NCI-H1105 treated with DMSO at 0.1 percent for 48 hours (cell line): ENCODE results near the gene BMP7.

ENCODE experiments used
- DNase-seq: peaks from one replicate; lab custom pipeline; 2025; lab: John Stamatoyannopoulos, UW

BMP7 gene

DNA sequence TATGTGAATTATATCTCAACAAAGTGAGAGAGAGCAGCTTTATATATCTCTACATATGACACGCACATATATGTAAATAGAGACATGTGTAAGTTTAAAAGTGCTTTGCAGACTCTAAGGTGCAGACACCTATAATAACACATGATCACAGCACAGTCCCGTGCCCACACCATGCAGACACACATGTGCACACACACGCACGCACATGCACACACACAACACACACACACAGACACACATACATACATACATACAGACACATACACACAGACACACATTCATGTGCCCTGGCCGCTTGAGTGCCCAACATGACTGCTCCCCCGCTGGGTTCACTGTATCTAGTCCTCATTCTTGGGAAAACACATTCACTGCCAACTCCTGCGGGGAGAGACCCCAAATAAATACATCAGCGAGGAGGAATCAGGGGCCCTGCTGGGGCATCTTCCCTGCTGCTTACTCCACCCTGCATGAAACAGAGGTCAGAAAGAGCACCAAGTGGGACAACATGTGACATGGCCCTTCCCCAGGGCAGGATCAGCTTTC is 121.3 kb downstream of the BMP7 start:
- no peak for DNase-seq

DNA sequence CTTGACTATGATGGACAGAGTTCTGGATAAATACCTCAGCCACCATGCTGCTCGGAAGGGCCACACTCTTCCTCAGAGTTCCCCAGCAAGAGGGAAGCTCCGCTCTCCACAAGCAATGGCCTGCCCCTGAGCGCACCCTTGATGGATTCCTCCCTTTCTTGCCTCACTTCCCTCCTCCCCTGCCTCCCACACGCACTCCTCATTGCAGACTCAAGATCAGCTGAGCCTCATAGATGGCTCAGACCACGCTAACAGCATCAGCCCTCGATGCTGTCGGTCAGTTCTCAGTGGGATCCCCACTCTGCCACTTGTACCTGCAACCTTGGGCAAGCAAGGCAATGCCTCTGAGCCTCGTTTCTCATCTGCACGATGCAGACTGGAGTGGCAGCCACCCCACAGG is 123.3 kb downstream of the BMP7 start:
- no peak for DNase-seq

DNA sequence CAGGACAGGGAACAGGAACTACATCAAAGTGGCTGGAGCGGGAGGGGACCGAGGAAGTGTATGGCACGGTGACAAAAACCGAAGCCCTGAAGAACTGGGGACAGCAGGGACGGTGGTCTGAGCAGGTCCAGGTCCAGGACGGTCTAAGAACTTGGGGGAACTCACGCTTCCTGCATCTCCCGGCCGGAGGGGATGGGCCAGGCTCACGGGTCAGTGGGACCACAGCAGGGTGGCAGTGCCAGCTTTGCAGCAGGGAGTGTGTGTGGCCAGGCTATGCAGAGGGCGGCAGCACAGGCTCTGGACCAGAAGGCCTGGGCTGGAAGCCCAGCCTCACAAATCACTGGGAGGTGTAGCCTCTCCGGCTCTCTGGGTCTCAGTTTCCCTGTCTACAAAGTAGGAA is 123.8 kb downstream of the BMP7 start:
- no peak for DNase-seq

DNA sequence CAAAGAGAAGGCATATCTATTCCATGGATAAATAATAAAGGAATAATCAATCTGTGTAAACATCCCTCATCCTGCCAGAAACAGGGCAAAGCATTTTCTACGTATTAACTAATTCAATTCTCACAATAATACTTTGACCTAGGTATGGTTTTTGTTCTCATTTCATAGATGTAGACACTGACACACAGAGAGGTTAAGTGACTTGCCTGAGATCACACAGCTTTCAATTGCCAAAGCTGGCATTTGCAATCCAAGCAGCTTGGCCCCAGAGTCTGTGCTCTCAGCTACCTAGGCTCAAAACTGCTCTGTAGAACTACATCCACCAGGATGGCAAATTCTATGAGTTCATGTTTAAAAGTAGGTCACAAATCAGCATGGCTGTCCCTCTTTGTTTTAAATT is 124.9 kb downstream of the BMP7 start:
- no peak for DNase-seq

DNA sequence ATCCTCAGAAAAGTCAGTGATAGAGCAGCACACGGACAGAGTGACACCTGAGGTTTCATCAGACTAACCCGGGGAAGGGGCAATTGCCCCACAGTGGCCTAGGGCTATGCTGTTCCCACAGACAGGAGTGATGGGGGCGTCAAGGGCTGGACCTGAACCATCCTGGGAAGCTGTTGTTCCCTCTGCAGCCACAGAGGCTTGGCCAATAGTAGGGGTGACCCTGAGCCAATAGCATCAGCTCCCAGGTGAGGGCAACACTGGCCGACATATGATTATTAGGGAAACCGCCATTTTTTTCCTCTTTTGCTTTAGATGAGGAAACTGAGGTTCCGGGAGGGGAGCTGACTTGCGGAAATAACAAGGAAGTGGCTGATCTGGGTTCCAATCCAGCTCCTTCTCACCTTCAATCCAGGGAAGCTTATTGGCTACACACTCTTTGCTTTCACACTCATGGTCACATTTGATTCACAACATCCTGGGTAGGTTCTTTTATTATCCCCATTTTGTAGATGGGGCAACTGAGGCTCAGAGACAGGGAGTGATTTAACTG is 126.0 kb downstream of the BMP7 start:
- DNase-seq, result no peak

DNA sequence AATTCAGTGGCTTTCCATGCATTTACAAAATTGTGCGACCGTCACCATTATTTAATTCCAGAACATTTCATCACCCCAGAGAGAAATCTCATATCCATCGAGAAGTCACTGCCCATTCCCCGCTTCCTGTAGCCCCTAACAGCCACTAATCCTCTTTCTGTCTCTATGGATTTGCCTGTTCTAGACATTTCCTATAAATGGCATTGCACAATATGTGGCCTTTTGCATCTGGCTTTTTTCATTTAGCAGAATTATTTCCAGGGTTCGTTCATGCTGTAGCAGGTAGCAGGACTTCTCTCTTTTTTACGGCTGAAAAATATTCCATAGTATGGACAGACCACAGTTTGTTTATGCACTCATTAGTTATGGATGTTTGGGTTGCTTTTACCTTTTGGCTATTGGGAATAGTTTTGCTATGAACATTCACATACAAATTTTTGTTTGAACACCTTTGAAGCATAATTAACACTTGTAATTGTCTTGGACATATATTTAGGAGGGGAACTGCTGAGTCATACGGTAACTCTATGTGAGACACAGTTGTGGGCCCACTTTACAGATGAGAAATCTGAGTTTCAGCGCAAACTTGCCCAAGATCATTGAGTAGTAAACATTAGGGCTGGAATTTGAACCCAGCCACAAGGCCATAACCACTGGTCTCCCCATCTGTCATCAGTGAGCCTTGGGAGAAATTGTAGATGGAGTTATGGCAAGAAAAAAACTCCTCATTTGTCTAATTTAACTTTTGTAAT is 126.9 kb downstream of the BMP7 start:
- no peak for DNase-seq

DNA sequence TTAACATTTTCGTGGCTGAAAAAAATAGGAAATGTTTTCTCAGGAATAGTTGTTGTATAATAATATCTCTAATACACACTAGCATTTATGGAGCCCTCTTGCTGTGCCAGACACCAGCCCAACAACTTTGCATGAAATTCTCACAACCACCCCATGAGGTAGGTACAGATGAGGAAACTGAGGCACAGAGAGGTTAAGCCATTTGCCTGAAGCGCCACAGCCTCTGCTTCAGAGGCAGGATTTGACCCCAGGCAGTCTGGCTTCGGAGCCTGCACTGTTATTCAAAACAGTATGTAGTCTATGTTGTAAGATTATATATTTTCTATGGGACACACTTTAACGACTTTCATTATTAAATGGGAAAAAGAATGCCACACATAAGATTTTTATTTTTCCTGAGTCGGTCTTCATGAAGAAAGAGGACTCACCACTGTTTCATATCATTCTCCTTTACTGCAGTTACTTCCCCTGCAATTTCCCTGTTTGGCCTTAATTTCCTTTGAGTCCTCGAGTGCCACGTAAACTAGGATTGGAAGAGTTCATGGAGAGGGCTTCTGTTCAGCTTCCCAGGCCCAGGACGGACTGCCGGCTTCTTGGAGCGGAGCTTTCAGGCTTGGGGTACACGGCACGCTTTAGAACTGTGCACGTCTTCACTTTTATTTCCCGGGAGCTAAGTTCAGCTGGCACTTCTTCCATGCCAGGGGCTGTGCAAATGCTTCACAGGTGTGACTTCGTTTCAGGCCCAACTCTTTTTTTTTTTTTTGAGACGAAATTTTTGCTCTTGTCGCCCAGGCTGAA is 128.0 kb downstream of the BMP7 start:
- DNase-seq, result no peak

DNA sequence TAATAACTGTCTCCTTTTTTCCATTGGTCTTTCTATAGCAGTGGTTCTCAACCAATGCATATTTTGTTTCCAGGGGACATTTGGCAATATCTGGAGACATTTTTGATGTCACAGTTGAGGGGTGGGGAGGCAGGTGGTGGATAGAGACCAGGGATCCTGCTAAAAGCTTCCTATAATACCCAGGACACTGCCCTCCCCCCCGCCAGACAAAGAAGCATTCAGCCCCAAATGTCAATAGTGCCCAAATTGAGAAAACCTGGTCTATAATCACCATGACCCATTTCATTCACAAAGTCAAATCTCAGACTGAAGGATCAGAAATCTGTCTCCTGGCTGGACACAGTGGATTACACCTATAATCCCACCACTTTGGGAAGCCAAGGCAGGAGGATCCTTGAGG is 128.8 kb downstream of the BMP7 start:
- no peak for DNase-seq

DNA sequence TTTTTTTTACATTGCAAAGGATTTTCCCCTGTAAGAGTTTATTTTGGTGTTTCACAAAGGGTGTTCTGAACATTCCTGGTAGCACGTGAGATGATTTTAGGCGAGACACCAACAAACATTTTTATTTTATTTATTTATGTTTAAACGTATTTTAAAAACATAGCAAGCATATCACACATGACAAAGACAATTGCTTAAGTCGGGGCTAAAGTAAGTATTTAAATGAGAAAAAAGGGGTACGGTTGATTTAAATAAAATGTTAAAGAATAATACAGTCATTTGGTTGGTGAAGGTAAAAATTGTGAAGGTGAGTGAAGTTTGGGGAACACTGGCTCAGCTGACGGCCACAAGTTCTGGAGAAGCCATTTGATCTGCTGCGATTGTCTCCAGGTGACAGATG is 129.7 kb downstream of the BMP7 start:
- DNase-seq, result no peak

DNA sequence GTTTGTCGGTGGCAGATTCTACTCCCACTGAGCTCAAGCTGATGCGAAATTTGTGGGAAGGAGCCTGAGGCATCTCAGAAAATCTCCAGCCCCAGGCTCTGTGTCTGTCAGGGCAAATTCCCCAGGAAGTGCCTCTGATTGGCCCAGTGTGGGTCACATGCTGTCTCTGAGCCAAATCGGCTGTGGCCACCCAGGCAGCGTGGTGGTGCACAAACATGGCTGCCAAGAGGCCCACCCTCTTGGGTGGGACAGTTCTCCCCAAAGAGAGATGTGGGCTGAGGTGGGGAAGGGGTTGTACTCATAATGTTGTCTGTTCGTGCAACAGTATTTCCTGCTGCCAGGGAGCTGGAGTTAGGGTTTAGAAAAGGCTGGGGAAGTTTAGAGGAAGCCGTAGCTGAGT is 130.6 kb downstream of the BMP7 start:
- no peak for DNase-seq

DNA sequence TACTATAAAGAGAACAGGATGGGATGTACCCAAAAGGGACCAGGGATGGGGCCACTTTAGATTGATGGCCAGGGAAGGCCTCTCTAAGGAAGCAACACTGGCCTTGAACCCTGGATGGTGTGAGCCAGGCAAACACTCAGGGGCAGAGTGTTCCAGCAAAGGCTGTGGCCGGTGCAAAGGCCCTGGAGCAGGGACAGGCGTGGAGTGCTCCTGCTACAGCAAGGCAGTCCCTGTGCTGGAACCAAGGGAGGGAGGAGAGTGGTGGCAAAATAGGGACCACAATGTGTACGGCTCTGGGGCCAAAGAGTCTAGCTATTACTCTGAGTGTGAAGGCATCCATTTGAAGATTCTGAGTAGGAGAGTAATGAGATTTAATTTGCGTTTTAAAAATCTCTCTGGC is 131.6 kb downstream of the BMP7 start:
- no peak for DNase-seq

DNA sequence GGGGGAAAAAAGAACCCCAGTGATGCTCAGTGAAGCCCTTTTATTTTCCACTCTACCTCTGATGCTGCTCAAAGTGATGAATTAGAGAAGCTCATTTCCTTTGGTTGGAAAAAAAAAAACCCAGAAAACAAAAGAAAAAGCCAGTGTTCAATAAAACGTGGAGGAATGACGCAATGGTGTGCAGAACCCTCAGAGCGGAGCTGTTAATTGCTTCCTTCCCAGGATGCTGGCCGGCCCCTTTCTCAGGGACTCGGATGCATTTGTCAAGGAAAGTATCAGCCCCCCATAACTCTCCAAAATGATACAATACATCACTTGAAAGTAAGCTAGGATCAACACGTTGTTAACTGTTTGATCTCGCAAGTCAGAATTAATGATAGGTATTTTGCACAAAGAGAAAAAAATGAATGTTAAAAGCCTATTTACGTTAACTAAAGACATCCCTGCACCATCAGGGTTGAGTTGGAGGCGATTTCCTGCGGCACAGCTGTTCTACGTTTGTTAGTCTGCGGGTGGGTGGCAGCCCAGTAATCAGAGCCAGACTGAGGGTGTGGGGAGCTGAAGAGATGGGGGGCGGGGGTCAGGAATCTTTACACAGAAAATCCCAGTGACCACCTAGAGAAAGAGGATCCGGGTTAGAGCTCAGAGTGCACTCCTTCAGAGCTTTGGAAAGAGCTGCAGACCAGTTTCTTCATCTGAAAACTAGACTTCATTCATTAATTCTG is 132.4 kb downstream of the BMP7 start:
- DNase-seq, result no peak

DNA sequence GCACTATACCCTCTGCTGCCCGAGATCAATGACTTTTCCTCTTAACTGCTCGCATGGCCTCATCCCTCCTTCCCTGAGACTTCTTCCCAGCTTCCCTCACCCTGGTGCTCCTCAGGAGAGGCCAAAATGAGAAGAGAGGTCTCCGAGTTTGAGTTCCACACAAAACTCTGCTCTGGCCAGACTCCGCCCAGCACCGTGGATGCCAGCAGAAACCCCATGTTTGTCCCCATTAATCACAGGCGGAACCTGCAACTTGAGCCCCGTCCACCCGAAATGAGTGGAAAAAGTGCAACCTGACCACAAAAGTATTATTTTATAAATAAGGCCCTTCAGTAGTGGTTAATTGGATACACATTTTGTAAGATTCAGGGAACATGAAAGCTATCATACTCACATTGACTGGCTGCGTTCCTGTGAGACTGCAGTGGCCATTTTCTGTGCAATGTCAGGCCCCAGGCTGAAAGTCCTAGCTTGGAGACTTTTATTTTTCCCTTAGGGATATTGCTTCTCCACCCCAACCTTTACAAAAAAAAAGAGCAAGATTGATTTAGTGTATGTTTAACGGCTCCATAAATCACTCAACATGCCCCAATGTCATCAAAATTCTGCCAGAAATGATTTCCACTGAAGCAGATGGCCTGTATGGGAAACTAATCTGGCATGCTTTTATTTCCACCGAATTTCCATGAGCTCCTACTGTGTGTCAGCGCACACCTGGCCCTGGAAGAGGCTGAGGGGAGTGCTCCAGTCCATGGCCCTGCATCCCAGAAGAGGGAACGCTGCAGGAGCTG is 134.6 kb downstream of the BMP7 start:
- no peak for DNase-seq

DNA sequence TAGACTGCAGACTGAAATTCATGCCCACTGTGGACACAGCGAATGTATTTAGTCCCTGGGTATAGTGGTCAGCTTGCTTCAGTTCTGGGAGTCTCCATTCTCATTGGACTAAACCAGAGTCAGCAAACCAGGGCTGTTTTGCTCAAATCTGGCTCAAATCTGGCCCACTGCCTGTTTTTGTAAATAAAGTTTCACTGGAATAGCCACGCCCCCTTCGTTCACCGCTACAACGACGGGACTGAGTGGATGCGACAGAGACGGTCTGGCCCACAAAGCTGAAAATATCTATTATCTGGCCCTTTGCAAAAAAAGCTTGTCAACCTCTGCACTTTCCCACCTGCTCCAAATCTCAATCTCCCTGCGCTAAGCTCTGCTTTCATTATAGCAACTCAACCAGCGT is 135.4 kb downstream of the BMP7 start:
- no peak for DNase-seq

DNA sequence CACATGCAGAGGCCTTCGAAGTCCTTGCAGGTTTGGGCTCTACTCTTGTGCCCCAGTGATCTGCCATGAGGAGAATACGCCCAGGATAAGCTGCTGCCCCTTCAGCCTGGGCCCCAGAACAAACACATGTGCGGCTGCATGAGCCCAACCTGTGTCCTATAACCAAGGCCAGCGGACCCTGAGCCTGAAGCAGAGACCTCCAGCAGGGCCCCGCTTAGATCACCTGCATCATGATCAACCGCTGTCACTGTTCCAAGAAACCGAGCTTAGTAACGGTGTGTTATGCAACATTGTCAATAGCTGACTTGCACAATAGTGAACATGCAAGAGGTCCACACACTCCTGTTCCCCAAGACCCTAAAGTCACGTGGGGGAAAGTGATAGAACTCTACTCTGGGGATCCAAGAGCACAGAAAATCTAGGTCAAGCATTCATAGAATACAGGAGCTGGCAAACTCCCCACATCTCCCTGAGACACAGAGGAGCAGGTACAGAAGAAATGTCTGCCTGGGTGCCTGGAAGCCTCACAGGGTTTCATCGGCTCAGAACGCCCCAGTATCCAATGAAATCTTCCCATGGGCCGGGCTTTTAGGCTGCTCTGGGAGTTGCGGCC is 136.2 kb downstream of the BMP7 start:
- DNase-seq, result no peak

DNA sequence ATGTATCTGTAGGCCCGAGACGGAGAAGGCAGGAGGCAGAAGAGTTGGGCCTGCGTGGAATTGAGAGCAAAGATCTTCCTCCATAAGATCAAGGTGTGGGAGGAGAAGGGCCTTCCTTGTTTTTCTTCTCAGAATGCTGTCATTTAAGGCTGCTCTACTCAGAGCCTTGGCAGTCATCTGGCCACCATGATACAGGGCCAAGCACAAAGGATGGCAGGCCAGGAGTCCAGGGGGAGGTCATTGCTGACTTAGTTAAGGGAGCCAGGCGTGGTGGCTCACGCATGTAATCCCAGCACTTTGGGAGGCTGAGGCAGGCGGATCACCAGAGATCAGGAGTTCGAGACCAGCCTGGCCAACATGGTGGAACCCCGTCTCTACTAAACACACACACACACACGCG is 137.1 kb downstream of the BMP7 start:
- no peak for DNase-seq

DNA sequence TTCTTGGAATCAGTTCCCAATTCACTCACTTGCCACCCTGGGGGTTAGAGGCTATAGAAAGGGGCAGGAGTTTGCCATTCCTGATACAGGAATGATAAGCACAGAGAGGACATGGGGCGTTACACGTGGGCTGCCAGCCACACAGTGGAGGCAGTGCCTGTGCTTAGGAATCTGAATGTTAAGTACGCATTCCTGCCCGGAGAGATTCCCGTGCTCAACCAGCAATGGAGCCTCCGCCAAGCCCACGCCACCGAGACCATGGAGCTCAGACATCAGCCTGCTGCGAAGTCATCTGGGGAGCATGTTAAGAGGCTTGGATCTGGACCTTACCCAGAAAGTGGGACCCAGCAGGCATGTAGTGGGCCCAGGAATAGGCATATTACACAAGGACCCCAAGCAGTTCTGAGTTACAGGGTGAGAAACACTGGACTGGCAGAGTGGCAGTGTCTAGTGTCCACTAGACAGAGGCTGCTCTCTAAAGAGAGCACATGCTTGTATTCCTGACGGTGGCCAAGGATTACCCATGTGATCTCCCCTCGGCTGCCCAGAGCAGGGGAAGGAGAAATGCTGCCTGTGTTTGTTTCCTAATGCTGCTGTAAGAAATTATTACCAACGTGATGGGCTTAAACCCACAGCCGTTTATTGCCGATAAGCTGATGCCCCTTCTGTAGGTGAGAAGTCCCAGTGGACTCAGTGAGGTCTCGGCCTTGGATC is 138.2 kb downstream of the BMP7 start:
- no peak for DNase-seq

DNA sequence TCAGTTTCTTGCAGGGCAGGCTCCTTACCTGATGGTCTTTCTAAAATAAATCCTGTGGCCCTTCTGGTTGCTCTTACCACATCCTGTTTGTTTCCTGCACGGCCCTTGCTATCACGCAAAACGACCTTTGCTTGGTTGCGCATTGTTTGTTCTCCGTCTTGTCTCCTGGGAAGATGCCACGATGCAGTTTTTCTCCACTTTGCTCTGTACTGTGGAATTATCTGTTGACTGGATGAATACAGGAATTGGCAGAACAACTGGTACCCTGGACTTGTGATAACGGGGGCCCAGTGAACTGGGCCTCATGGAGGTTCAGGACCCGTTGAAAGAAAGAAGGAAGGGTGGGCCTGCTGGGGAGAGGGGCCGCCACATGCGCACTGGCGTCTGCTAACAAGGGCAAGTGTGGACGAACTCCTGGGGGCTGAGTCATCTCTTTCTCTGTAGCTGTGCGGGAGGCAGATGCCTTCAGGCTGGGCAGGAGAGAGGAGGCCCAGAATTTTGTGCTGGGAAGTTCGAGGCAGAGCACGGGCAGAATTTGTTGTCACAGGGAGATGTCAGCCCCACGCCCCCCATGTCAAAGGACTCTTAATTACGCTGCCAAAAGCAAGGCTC is 139.9 kb downstream of the BMP7 start:
- no peak for DNase-seq

DNA sequence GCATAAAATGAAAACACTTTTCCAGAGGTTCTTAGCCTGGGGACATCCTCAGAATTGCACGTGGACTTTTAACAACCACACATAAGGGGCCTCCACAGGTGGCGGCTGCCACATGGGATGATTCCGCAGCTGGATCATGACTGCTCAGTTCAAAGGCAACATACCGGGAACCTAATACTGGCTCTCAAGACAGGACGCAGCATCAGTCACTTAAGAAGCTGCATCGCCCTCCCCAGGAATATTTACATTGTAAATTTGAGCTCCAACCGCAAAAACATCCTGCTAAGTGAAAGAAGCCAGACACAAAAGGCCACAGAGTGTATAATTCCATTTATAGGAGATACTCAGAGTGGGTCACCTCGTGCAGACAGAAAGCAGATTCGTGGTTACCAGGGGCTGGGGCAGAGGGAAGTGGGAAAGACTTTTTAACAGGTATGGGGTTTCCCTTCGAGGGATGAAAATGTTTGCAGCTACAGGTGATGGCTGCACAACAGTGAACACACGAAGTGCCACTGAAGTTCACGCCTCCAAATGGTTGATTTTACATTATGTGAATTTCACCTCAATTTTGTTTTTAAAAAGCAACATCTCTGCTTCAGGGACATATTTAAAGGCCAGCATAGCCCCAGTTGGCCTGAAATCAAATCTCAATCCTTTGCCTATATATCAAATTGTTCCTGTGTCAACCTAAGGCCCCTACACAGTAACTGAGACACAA is 141.5 kb downstream of the BMP7 start:
- DNase-seq, result no peak
